SK-MEL-5 (cell line): ENCODE results near the gene CRAT. TPM values are rescaled to one million over a fixed set of nuclear protein-coding genes. Genes with fewer than 3 reads are reported as not detected.

Source experiments
- DNase-seq: peaks from one replicate; pipeline ENCODE4 v3.0.0-alpha.2; 2016; ENCODE audit warnings: low read depth, low spot score
- in situ Hi-C: cut with HindIII; loops from 2 replicates; pipeline ENCODE4 v1.10.0; 2016; ENCODE audit warnings: low sequenced_read_pairs, high pct_unique_total_duplicates, low pct_unique_long_range_greater_than_20kb
- polyA plus RNA-seq, 2 experiments: library from polyadenylated mRNA; depleted of rRNA; stranded (reverse); fragments of >200 nt; gene quantifications; 2 replicates each; pipeline ENCODE4 v1.2.3, GENCODE V29; 2015
- total RNA-seq: library from RNA; depleted of rRNA; stranded (reverse); fragments of >200 nt; shearing (Covaris generic); gene quantifications from 2 replicates; pipeline ENCODE4 v1.2.3, GENCODE V29; 2014; rRNA removed

The CRAT gene
- 9.4 and 12.7 TPM in 2 replicates for total RNA-seq
- polyA plus RNA-seq (2015; cell fraction: cytosol; rRNA removed): 44.1 and 52.5 TPM in 2 replicates
- polyA plus RNA-seq (2015; cell fraction: nucleus; rRNA removed): 24.4 and 30.5 TPM in 2 replicates

DNA sequence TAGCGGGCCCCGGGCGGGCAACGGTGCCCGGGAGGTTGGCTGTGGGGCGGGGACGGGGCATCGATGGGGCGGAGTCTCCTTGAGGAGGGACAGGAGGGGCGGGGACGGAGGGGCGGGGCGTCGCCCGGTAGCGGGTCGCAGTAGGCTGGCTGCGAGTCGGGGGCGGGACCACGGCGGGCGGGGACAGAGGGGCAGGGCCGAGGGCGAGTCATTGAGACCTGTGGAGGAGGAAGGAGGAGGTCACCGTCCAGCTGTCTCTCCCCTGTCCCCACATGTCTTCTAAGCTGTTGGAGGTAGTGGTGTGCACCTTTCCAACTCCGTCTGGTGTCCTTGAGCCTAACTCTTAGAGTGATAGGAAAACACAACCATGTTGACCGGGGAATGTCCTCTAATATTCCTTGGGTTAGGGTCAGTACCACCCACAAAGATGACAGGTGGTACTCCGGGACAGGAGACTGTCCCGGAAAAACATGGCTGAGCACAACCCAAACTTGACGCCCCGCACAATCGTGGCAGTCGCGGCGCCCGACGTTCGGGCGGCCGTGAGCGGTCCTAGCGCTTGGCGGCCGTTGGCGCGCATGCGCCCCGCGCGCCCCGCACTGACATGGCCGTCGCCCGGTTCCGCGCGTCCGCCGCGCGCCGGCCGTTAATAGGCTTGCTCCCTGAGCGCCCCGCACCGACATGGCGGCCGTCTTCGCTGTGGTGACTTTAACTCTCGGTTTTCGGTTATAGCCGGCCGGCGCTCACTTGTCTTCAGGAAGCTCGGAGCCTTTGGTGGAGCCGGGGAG is at the start of gene CRAT, which contains the start of gene PTPA:
Gene CRAT, minus strand, starts transcription at position 54 of the 788 bp plus-strand sequence. CDS start 284 bp downstream, outside the sequence.
Gene PTPA, plus strand, starts transcription at position 676 of the 788 bp plus-strand sequence. CDS start 186 bp downstream, outside the sequence.
- peak; percentile 92 for DNase-seq
- in situ Hi-C loops: no loop called here

- in situ Hi-C loops: no loop called here
- no peak for DNase-seq
These were observed 45.6 kb upstream of the CRAT start for GRCh38 chr9:129156163-129156562.

DNA sequence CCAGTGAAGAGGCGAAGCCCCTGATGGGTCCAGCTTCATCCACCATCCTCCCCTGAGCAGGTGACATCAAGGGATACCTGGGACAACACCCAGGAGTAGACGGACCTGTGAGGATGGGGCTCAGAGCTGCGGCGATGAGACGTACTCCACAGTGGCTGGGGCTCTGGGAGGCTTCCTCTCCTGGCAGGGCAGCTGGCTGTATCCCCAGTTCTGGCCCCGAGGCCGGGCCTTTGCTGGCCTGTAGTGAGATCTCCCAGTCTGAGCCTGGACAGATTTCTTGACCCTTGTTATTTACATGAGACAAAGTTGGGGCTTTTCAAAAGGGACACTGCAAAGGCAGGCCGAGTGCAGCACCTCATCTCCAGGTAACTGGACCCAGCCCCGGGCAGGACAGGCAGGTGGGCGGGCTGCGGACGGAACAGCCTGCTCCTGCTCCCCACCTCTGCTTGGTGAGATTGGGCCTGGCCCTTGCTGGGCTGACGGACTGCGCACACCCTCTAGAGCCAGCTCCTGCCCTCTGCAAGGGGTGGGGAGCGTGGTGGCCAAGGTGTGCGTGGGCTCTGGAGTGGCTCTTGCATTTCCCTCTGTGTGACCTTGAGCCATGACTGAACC is 44.4 kb upstream of the CRAT start:
- DNase-seq: no peak
- in situ Hi-C loops: no loop called here

- in situ Hi-C loops: no loop called here
- no peak for DNase-seq
These were observed 40.9 kb upstream of the CRAT start for GRCh38 chr9:129151469-129151868.

GRCh38 chr9:129150672-129151211 is 40.1 kb upstream of the CRAT start:
- in situ Hi-C loops: no loop called here

DNA sequence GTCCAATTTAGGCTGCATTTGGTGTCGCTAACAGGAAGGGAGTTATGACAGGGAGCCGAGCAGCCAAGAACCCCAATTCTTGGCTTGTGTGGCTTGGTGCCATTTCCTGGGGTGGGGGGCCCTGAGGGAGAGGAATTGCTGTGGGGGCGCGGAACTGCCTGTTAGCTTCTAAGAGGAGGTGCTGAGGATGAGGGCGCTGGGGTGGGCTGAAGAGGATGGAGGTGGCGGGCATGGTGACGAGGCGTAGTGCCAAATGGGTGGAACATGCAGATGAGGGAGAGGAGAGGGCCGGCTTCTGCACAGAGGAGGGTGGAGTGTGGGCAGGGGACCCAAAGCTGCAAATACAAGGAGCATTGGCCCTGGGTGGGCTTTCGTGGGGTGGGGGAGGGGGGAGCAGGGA is 39.5 kb upstream of the CRAT start:
- in situ Hi-C loops: no loop called here
- no peak for DNase-seq

More at GRCh38 chr9:129150672-129151211, 40.1 kb upstream of the CRAT start:
- DNase-seq: no peak

GRCh38 chr9:129149442-129149841 is 38.8 kb upstream of the CRAT start:
- DNase-seq: no peak
- in situ Hi-C loops: no loop called here

DNA sequence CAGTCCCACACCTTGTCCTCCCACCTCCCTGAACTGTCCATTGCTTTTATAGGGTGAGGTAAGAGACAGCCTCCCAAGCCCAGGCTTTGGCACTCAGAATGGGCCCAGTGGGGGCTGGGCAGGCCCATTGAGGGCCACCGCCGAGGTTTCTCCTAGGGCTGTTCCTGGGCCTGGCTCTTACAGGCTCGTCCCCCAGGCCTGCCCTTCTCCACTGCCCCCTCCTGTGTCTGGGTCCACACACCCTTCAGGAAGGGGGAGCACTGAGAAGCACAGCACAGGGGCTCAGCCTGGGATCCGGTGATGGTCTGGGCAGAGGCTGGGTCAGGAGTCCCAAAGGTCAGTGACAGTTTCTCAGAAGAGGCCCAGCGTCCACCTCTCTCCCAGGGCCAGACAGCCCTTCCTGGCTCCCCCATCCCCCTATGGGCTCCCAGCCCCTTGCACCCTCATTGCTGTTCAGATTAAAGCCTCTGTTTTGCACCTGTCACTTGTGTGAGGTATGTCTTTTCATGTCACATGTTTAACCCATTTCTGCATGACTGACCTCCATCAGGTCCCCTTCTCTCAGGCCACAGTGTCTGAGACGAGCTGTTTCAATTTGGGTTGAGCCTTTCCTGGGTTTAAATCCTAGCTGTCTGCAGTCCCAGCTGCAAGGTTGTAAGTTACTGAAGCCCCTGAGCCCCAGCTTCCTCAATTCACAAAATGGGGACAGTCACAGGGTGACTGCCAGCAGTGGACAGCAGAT is 38.0 kb upstream of the CRAT start:
- in situ Hi-C loops: no loop called here
- DNase-seq: no peak

DNA sequence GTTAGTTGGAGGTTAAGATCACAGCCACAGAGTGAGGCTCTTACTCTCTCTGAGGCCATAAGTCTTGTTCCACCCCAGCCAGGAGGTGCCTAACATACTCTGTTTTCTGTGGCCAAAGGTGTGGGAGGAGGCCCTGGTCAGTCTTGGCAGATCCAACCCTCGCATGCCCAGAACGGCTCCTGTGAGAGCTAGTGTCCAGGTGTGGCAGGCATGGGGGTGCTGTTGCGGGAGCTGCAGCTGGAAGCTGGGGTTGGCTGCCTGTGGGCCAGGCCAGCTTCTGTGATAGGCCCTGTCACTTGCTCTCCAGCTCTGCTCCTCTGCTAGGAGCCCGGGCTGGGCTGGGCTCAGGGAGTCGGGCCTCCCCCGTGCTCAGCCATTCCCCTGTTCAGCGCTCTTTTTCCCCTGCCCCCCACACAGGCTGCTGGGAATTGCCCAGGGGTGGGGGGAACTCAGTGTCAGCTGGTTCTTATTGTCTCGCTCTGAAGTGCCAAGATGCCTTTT is 35.9 kb upstream of the CRAT start:
- no peak for DNase-seq
- in situ Hi-C loops: no loop called here

- DNase-seq: no peak
- in situ Hi-C loops: no loop called here
These were observed 35.3 kb upstream of the CRAT start for GRCh38 chr9:129145841-129146292.

DNA sequence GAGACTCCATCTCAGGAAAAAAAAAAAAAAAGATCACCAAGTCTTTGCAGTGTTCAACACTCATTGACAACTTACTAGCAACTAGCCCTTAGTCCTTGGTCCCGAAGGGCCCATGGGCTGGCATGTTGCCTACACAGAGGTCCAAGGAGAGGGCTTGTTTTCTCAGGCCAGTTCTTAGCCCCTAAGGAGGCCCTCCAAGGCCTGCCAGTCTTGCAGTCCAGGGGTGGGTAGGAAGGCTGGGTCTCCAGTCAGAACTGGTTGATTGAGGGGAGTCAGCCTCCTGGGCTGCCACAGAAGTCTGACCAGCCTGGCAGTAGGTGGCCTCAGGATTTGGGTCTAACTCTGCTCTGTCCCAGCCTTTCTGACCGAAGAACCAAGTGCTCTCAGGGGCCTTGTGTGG is 34.7 kb upstream of the CRAT start:
- no peak for DNase-seq
- in situ Hi-C loops: no loop called here

DNA sequence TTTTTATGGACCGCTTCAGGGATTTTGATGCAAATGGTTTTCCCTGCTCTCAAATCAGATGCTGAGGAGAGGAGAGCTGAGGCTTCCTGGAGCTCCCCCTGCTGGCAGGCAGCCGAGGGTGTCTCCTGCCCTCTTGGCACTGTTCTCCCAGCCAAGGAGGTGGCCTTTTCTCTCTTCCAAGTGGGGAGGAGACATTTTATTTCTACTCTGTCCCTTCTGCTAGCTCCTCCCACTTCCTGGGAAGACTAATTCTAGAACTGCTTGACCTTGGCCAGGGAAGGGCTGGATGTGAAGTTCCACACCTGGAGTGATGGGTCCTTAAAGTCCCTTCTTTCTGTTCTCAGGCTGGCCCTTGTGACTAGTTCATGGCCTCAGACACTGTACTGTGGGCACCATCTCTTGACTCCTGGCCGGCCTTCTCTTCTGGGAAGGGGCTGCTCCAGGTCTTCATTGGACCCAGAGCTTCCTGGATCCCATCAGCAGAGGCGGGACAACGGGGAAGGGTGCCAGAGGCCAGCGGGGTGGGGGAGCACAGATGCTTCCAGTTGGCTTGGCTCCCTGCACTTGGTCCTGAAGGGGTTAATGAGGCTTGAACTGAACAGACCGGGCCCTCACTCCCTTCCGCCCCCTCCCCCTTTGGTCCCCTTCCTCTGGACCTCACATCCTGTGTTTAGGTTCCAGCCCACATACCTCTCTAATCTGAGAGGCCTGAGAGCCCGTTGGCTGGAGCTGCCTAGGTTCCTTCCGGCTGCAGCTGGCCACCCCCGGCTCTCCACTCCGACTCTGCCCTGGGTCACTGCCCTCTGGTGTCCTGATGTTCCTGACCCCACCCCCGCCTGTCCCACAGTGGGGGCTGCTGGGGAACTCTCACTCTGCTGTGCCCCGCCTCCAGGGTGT is 32.7 kb upstream of the CRAT start:
- in situ Hi-C loops: no loop called here
- peak; percentile 92 for DNase-seq

GRCh38 chr9:129142138-129142935 is 31.7 kb upstream of the CRAT start:
- in situ Hi-C loops: no loop called here

GRCh38 chr9:129141066-129142041 is 30.8 kb upstream of the CRAT start:
- in situ Hi-C loops: no loop called here

More at GRCh38 chr9:129142138-129142935, 31.7 kb upstream of the CRAT start:
- DNase-seq: no peak

More at GRCh38 chr9:129141066-129142041, 30.8 kb upstream of the CRAT start:
- peak; percentile 75 for DNase-seq
